GM12878 (cell line): ENCODE data around the gene HNRNPAB. TPM values are rescaled to one million over a fixed set of nuclear protein-coding genes. Genes with fewer than 3 reads are reported as not detected.

Experiments used
- BRCA1 ChIP-seq: IDR thresholded peaks from 2 replicates; pipeline ENCODE4 v1.6.1; 2011; ENCODE audit warnings: low read depth, low read length, improper control_type of control experiment
- CEBPZ ChIP-seq: fragments of 150-350 bp; IDR thresholded peaks from 2 replicates; pipeline ENCODE4 v1.6.1; 2016; ENCODE audit warnings: low read depth, low read length
- CREB1 ChIP-seq: IDR thresholded peaks from 2 replicates; pipeline ENCODE4 v1.6.1; 2012; ENCODE audit warnings: low read depth, mild to moderate bottlenecking, inconsistent platforms
- CUX1 ChIP-seq: IDR thresholded peaks from 2 replicates; pipeline ENCODE4 v1.6.1; 2012; ENCODE audit warnings: improper control_type of control experiment, low read depth, low read length; ENCODE audit not compliant: insufficient replicate concordance
- NFYA ChIP-seq: IDR thresholded peaks from 2 replicates; pipeline ENCODE4 v1.6.1; 2011; ENCODE audit warnings: low read depth, mild to moderate bottlenecking, low read length, improper control_type of control experiment, borderline replicate concordance
- POLR2AphosphoS5 ChIP-seq: IDR thresholded peaks from 2 replicates; pipeline ENCODE4 v1.6.1; 2011; ENCODE audit warnings: mild to moderate bottlenecking, low read length, inconsistent platforms
- SMC3 ChIP-seq: IDR thresholded peaks from 2 replicates; pipeline ENCODE4 v1.6.1; 2011; ENCODE audit warnings: low read length, improper control_type of control experiment, borderline replicate concordance
- SUPT20H ChIP-seq: IDR thresholded peaks from 2 replicates; pipeline ENCODE4 v1.6.1; 2011; ENCODE audit warnings: low read depth, mild to moderate bottlenecking, low read length, moderate library complexity, borderline replicate concordance; ENCODE audit not compliant: control insufficient read depth
- USF1 ChIP-seq: IDR thresholded peaks from 2 replicates; pipeline ENCODE4 v1.6.1; 2011; ENCODE audit warnings: borderline replicate concordance, low read depth, mild to moderate bottlenecking, moderate library complexity, mixed read lengths, low read length; ENCODE audit not compliant: insufficient read depth; ENCODE audit errors: extremely low read length
- ZBTB4 ChIP-seq: fragments of 450-650 bp; formaldehyde crosslinking; IDR thresholded peaks from 2 replicates; pipeline ENCODE4 v1.4.0; 2022; ENCODE audit warnings: mild to moderate bottlenecking, moderate library complexity
- ZNF274 ChIP-seq: IDR thresholded peaks from one replicate; pipeline ENCODE4 v1.8.0; 2011; ENCODE audit not compliant: insufficient read length, insufficient read depth
- ZNF384 ChIP-seq: IDR thresholded peaks from 2 replicates; pipeline ENCODE4 v1.6.1; 2012; ENCODE audit warnings: low read depth, mild to moderate bottlenecking, low read length, improper control_type of control experiment, borderline replicate concordance
- ZNF622 ChIP-seq: fragments of 450-650 bp; IDR thresholded peaks from 2 replicates; pipeline ENCODE4 v1.6.1; 2017; ENCODE audit warnings: mild to moderate bottlenecking, inconsistent platforms
- polyA plus RNA-seq, 11 experiments: library from polyadenylated mRNA; depleted of rRNA in 4 of 11; unstranded in 6 of 11; stranded (reverse) in 5 of 11; fragments of >200 nt; fragmentation: Nextera tagmentation in 4 of 11; fragmentation: Illumina TruSeq in 1 of 11; extraction: Ambion mirVana in 4 of 11; extraction: Trizol in 1 of 11; gene quantifications; 1 replicate in 1 of 11; 2 replicates in 10 of 11; pipeline versions ENCODE4 v1.2.1 to v1.2.3, GENCODE V29; 2011 to 2016; ENCODE audit warnings: inconsistent platforms in 2 of 11, missing spikeins in 2 of 11, low read depth in 1 of 11
- total RNA-seq, 4 experiments: library from RNA; depleted of rRNA in 3 of 4; stranded (reverse); fragments of >200 nt in 3 of 4; fragmentation: Illumina TruSeq in 1 of 4; extraction: Trizol in 1 of 4; gene quantifications; 2 replicates each; pipeline versions ENCODE4 v1.2.1 to v1.2.3, GENCODE V29; 2013 to 2021

Gene HNRNPAB
- total and polyA plus RNA-seq, 10 of the 15 experiments (the other 5 are each of a cell fraction or from before 2014, with no cell fraction given), result 42.3 to 330 (median 230) TPM

DNA sequence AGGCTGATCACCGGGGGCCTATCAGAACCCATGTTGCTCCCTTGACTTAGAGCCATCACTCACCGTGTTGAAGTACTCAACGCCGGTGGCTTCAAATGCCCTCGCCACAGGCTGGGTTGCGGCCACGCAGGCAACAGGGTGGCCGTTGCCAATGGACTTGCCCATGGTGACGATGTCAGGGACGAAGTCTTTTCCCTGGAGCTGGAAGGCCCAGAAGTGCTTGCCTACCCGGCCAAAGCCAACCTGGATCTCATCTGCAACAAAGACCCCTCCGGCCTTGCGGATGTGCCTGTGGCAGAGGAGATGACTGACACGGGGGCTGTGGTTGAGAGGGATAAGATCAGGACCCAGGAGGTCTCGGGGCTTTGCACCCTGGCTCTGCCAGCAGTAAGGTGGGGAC is 18.0 kb downstream of the HNRNPAB start (continued):
- TF ChIP-seq CUX1 (no peak), ZNF274 (no peak), POLR2AphosphoS5 (no peak), CEBPZ (no peak), NFYA (no peak), SUPT20H (no peak), ZNF622 (no peak), BRCA1 (no peak), USF1 (no peak), CREB1 (no peak), ZNF384 (no peak), ZBTB4 (CRISPR knock-in tag) (no peak), SMC3 (no peak)
- TF ChIP-seq, all 136 proteins: peak for 0
